PC-3 (cell line): ENCODE measurements around the gene MRPL9. TPM values are rescaled to one million over a fixed set of nuclear protein-coding genes. Genes with fewer than 3 reads are reported as not detected.

ENCODE experiments used
- ATAC-seq: fragments of 200-7000 bp; cut with Tn5 transposase; 2 replicates; pipeline ENCODE4 v1.9.1; 2020; ENCODE audit warnings: mild to moderate bottlenecking, moderate library complexity
- BruUV-seq: library from RNA; stranded (reverse); fragments of 400-500 nt; replicated peaks from 2 replicates; lab custom pipeline; 2021; lab: Mats Ljungman, UMichigan
- CTCF ChIA-PET: fragments of 300-600 bp; sonication (Branson Sonifier 250); formaldehyde crosslinking; loops from one replicate; lab custom pipeline; 2022; ENCODE audit warnings: antibody characterized with exemption; lab: Charles Lee
- POLR2A ChIA-PET: fragments of 300-600 bp; sonication (Branson Sonifier 250); formaldehyde crosslinking; loops from one replicate; lab custom pipeline; 2022; ENCODE audit warnings: antibody characterized with exemption; ENCODE audit not compliant: unreplicated experiment; lab: Charles Lee
- DNase-seq: peaks from one replicate; pipeline ENCODE4 v3.0.0-alpha.2; 2015
- H2AFZ ChIP-seq: fragments of 300-600 bp; sonication (generic); 2 replicates; pipeline ENCODE4 v1.6.0; 2016; ENCODE audit warnings: antibody characterized with exemption, low read length
- H3F3A ChIP-seq: fragments of 300-600 bp; sonication (generic); one replicate; pipeline ENCODE4 v1.6.0; 2017; ENCODE audit warnings: antibody characterized with exemption, low read length, control low read depth, mild to moderate bottlenecking; ENCODE audit not compliant: unreplicated experiment
- H3K27ac ChIP-seq: fragments of 300-600 bp; sonication (generic); 2 replicates; pipeline ENCODE4 v1.5.1; 2016; ENCODE audit warnings: mild to moderate bottlenecking, low read length
- H3K27me3 ChIP-seq: fragments of 300-600 bp; sonication (generic); 2 replicates; pipeline ENCODE4 v1.6.1; 2016; ENCODE audit warnings: low read length, mixed read lengths
- H3K36me3 ChIP-seq: fragments of 300-600 bp; sonication (generic); 2 replicates; pipeline ENCODE4 v1.6.1; 2016; ENCODE audit warnings: low read depth, mixed run types, low read length, mixed read lengths
- H3K4me1 ChIP-seq: fragments of 300-600 bp; sonication (generic); 2 replicates; pipeline ENCODE4 v1.5.1; 2016; ENCODE audit warnings: low read length; ENCODE audit not compliant: insufficient read depth
- H3K4me2 ChIP-seq: fragments of 300-600 bp; sonication (generic); 2 replicates; pipeline ENCODE4 v1.6.0; 2016; ENCODE audit warnings: low read length
- H3K4me3 ChIP-seq: fragments of 300-600 bp; sonication (generic); 2 replicates; pipeline ENCODE4 v1.5.1; 2016; ENCODE audit warnings: mild to moderate bottlenecking, low read length, mixed read lengths
- H3K79me2 ChIP-seq: fragments of 300-600 bp; sonication (generic); 2 replicates; pipeline ENCODE4 v1.6.1; 2017; ENCODE audit warnings: low read length, mixed read lengths
- H3K9ac ChIP-seq: fragments of 300-600 bp; sonication (generic); 2 replicates; pipeline ENCODE4 v1.6.0; 2016; ENCODE audit warnings: mild to moderate bottlenecking, low read length
- H3K9me2 ChIP-seq: fragments of 300-600 bp; sonication (generic); replicated peaks from 2 replicates; pipeline ENCODE4 v1.6.1; 2016; ENCODE audit warnings: mixed run types, low read length, mixed read lengths
- H3K9me3 ChIP-seq: fragments of 300-600 bp; sonication (generic); 2 replicates; pipeline ENCODE4 v1.6.1; 2016; ENCODE audit warnings: low read length, mixed read lengths
- H4K20me1 ChIP-seq: fragments of 300-600 bp; sonication (generic); 2 replicates; pipeline ENCODE4 v1.6.1; 2016; ENCODE audit warnings: low read length, mixed read lengths
- CTCF ChIP-seq: fragments of 300-600 bp; sonication (generic); conservative IDR thresholded peaks from 2 replicates; pipeline ENCODE4 v1.5.1; 2017; ENCODE audit warnings: antibody characterized with exemption, low read depth, mild to moderate bottlenecking, low read length
- EZH2 ChIP-seq: fragments of 300-600 bp; sonication (generic); IDR thresholded peaks from one replicate; pipeline ENCODE4 v1.6.1; 2017; ENCODE audit warnings: antibody characterized with exemption, mild to moderate bottlenecking, low read length; ENCODE audit not compliant: unreplicated experiment
- EZH2phosphoT487 ChIP-seq: fragments of 300-600 bp; sonication (generic); IDR thresholded peaks from 2 replicates; pipeline ENCODE4 v1.6.1; 2018; ENCODE audit warnings: mild to moderate bottlenecking, antibody characterized with exemption, low read length, borderline replicate concordance
- intact Hi-C: fragments of 100-400 bp; cut with micrococcal nuclease; formaldehyde crosslinking; loops from 2 replicates; pipeline ENCODE4 v1.9.0; 2023
- total RNA-seq: library from RNA; depleted of rRNA; stranded (reverse); fragments of >200 nt; gene quantifications from 2 replicates; pipeline ENCODE4 v1.2.3, GENCODE V29; 2014

The MRPL9 gene
- total RNA-seq, 1 experiment from 2014 or later = 229 TPM

- TF ChIP-seq EZH2 (no peak), EZH2phosphoT487 (no peak), CTCF (no peak)
- CTCF ChIA-PET = interaction anchor here (0.6 kb wide), 1 partner anchor 98 kb away, joined by 3 read pairs; no protein-coding TSS in a partner anchor
- Histone ChIP-seq H4K20me1 (no peaks in the 10 kb centered on the region), H3F3A (no peaks in the 10 kb centered on the region), H2AFZ (peak overlapping the region; percentile 96), H3K4me1 (peaks cover 12% of the 10 kb centered on the region), H3K4me3 (peak overlapping the region; percentile 83), H3K79me2 (peaks cover 13% of the 10 kb centered on the region), H3K9me2 (no peaks in the 10 kb centered on the region), H3K4me2 (peak overlapping the region; percentile 94), H3K27me3 (no peaks in the 10 kb centered on the region), H3K36me3 (no peaks in the 10 kb centered on the region), H3K9ac (peak overlapping the region; percentile 62), H3K27ac (no peak overlapping the region), H3K9me3 (no peaks in the 10 kb centered on the region)
- BruUV-seq = TSS peak; percentile 94
- DNase-seq (peak; percentile 24), ATAC-seq (peak; percentile 27)
- POLR2A ChIA-PET = no interaction called here
- intact Hi-C loops = loop anchor here (1.0 to 2.0 kb wide), 2 partner anchors 28 to 46 kb away; partner anchors contain the start of gene MRPL9
These were observed 27.8 kb upstream of the MRPL9 start for GRCh38 chr1:151790940-151791651.

GRCh38 chr1:151790071-151790939 is 27.0 kb upstream of the MRPL9 start, which contains the start of gene TDRKH:
Gene TDRKH, minus strand, starts transcription at chr1:151790500. Its CDS starts 7,478 bp downstream, at chr1:151783022.
- peak within 1 kb of the TSS; percentile 94 for H3K4me2 ChIP-seq
- no peaks in the 10 kb centered on the region for H3K9me2 ChIP-seq
- H3F3A ChIP-seq = no peaks in the 10 kb centered on the region
- H3K27me3 ChIP-seq = no peaks in the 10 kb centered on the region
- H4K20me1 ChIP-seq = no peaks in the 10 kb centered on the region
- ATAC-seq (peak; percentile 96), DNase-seq (peak; percentile 99)
- H3K36me3 ChIP-seq = no peaks in the 10 kb centered on the region
- peaks cover 12% of the 10 kb centered on the region for H3K4me1 ChIP-seq
- H3K4me3 ChIP-seq = peak within 1 kb of the TSS; percentile 83
- TF ChIP-seq EZH2 = no peak
- TF ChIP-seq EZH2phosphoT487 = no peak
- TF ChIP-seq CTCF = peak; percentile 45
- ChIA-PET POLR2A (interaction anchor here (0.5 kb wide), 1 partner anchor 109 kb away, joined by 4 read pairs; no protein-coding TSS in a partner anchor), CTCF (interaction anchor here (0.9 kb wide), 1 partner anchor 56 kb away, joined by 4 read pairs; no protein-coding TSS in a partner anchor)
- intact Hi-C loops = loop anchor here (1.0 to 2.0 kb wide), 2 partner anchors 27 to 46 kb away; partner anchors contain the start of gene MRPL9
- H3K9ac ChIP-seq = peak within 1 kb of the TSS; percentile 62
- H3K79me2 ChIP-seq = peaks cover 13% of the 10 kb centered on the region
- TSS peak; percentile 65 for BruUV-seq
- no peak within 1 kb of the TSS for H3K27ac ChIP-seq
- H2AFZ ChIP-seq = peak within 1 kb of the TSS; percentile 96
- no peaks in the 10 kb centered on the region for H3K9me3 ChIP-seq
